Kidney (tissue), 14 donors: ENCODE measurements around the gene ASAP3. TPM values are rescaled to one million over a fixed set of nuclear protein-coding genes. Genes with fewer than 3 reads are reported as not detected.

Experiments used
- DNase-seq, 5 donors: peaks; one replicate each; pipeline ENCODE4 v3.0.0-alpha.2; 2013 to 2020
- FAIRE-seq: peaks from 2 replicates; lab custom pipeline; 2012; peaks lifted over from hg19 to GRCh38; lab: Jason Lieb, UNC
- H3K27ac ChIP-seq, 2 donors: one replicate each; pipeline ENCODE4 v1.7.0; 2013; ENCODE audit warnings: low read depth in 2 of 2, low read length in 2 of 2, inconsistent platforms in 1 of 2
- H3K27me3 ChIP-seq: one replicate; pipeline ENCODE4 v1.7.1; 2013; ENCODE audit warnings: low read length, inconsistent platforms; ENCODE audit not compliant: control insufficient read depth, insufficient read depth
- H3K36me3 ChIP-seq, 3 donors: one replicate each; pipeline versions ENCODE4 v1.7.0 to v1.7.1; 2013; ENCODE audit warnings: low read length in 3 of 3, control low read depth in 1 of 3, inconsistent platforms in 1 of 3; ENCODE audit not compliant: insufficient read depth in 3 of 3, control insufficient read depth in 2 of 3
- H3K4me1 ChIP-seq, 3 donors: one replicate each; pipeline versions ENCODE4 v1.7.0 to v1.7.1; 2013; ENCODE audit warnings: low read length in 3 of 3, inconsistent platforms in 1 of 3, low read depth in 1 of 3; ENCODE audit not compliant: control insufficient read depth in 2 of 3, insufficient read depth in 2 of 3
- H3K4me3 ChIP-seq, 3 donors: one replicate each; pipeline versions ENCODE4 v1.7.0 to v1.8.1; 2013; ENCODE audit warnings: low read length in 3 of 3, control low read depth in 1 of 3, inconsistent platforms in 1 of 3
- H3K9ac ChIP-seq, 3 donors: one replicate each; pipeline versions ENCODE4 v1.7.0 to v1.7.1; 2013; ENCODE audit warnings: low read length in 3 of 3, control low read depth in 1 of 3, inconsistent platforms in 1 of 3
- H3K9me3 ChIP-seq, 3 donors: one replicate each; pipeline versions ENCODE4 v1.7.0 to v1.7.1; 2013; ENCODE audit warnings: low read length in 3 of 3, control low read depth in 1 of 3, inconsistent platforms in 1 of 3; ENCODE audit not compliant: control insufficient read depth in 2 of 3, insufficient read depth in 1 of 3
- CTCF ChIP-seq: IDR thresholded peaks from 3 replicates; pipeline ENCODE4 v1.5.1; 2012; ENCODE audit warnings: mild to moderate bottlenecking, moderate library complexity, borderline replicate concordance; ENCODE audit not compliant: insufficient read depth; ENCODE audit errors: extremely low read depth
- intact Hi-C: fragments of 100-400 bp; cut with DNase I; formaldehyde crosslinking; loops from one replicate; pipeline ENCODE4 v1.11.1; 2022
- polyA plus RNA-seq: library from polyadenylated mRNA; stranded (reverse); fragments of 350-450 nt; fragmentation: Illumina TruSeq; extraction: RNeasy Lipid Tissue Mini Kit (QIAGEN cat#74804); gene quantifications from one replicate; pipeline ENCODE4 v1.2.3, GENCODE V29; 2014; ENCODE audit warnings: low read depth, low replicate concordance; ENCODE audit not compliant: insufficient read depth
- total RNA-seq: library from RNA; stranded (reverse); fragmentation: NEBNext Ultra II Directional; extraction: Animal tissue kit (Norgen Biotek cat#: 25700); gene quantifications from one replicate; pipeline ENCODE4 v1.2.1, GENCODE V29; 2021
- donor health status: control.
- donor health status: control.
- donor health status: control.
- donor health status: control.
- donor health status: control.
- donor health status: DM: yes; HTN: yes; CAD: no.
- donor health status: Normal renal cell carcinoma (clear cell type).

Gene ASAP3
- total and polyA plus RNA-seq, 2 donors from 2014 or later = 29.9 to 37.8 TPM

- DNase-seq = no peak
- Histone ChIP-seq H3K9me3 (no peaks in the 10 kb centered on the region), H3K27ac (no peak overlapping the region), H3K9ac (no peak overlapping the region), H3K4me1 (no peaks in the 10 kb centered on the region), H3K36me3 (peaks cover 0 to 20% (median 4%) of the 10 kb centered on the region in 3 donors), H3K4me3 (no peak overlapping the region), H3K27me3 (no peaks in the 10 kb centered on the region)
- intact Hi-C loops = no loop called here
- no peak for TF ChIP-seq CTCF
- FAIRE-seq = no peak
Measured at GRCh38 chr1:23442751-23443150, 41.2 kb downstream of the ASAP3 start.

- H3K4me3 ChIP-seq = no peak overlapping the region
- FAIRE-seq = no peak
- no peaks in the 10 kb centered on the region for H3K9me3 ChIP-seq
- no peak overlapping the region for H3K27ac ChIP-seq
- no peaks in the 10 kb centered on the region for H3K27me3 ChIP-seq
- no peak overlapping the region for H3K9ac ChIP-seq
- no peak for TF ChIP-seq CTCF
- no peaks in the 10 kb centered on the region for H3K4me1 ChIP-seq
- intact Hi-C loops = no loop called here
- H3K36me3 ChIP-seq = peaks cover 0 to 20% (median 4%) of the 10 kb centered on the region in 3 donors
- no peak for DNase-seq
Measured at GRCh38 chr1:23441446-23442148, 42.4 kb downstream of the ASAP3 start.

GRCh38 chr1:23438545-23438944 is 45.4 kb downstream of the ASAP3 start:
- FAIRE-seq (no peak), DNase-seq (no peak)
- intact Hi-C loops = no loop called here
- Histone ChIP-seq H3K36me3 (peaks cover 0 to 31% (median 11%) of the 10 kb centered on the region in 3 donors), H3K9me3 (no peaks in the 10 kb centered on the region), H3K27me3 (no peaks in the 10 kb centered on the region), H3K9ac (no peak overlapping the region), H3K4me1 (no peaks in the 10 kb centered on the region), H3K4me3 (no peak overlapping the region), H3K27ac (no peak overlapping the region)
- TF ChIP-seq CTCF = no peak

GRCh38 chr1:23437355-23437664 is 46.7 kb downstream of the ASAP3 start:
- no peak for DNase-seq
- Histone ChIP-seq H3K9ac (no peak overlapping the region), H3K4me1 (no peaks in the 10 kb centered on the region), H3K36me3 (peaks cover 0 to 31% (median 17%) of the 10 kb centered on the region in 3 donors), H3K4me3 (no peak overlapping the region), H3K9me3 (no peaks in the 10 kb centered on the region), H3K27ac (no peak overlapping the region), H3K27me3 (no peaks in the 10 kb centered on the region)
- FAIRE-seq = no peak
- intact Hi-C loops = no loop called here
- TF ChIP-seq CTCF = no peak
